Measurements from ENCODE around the gene OBI1.

OBI1 gene

DNA sequence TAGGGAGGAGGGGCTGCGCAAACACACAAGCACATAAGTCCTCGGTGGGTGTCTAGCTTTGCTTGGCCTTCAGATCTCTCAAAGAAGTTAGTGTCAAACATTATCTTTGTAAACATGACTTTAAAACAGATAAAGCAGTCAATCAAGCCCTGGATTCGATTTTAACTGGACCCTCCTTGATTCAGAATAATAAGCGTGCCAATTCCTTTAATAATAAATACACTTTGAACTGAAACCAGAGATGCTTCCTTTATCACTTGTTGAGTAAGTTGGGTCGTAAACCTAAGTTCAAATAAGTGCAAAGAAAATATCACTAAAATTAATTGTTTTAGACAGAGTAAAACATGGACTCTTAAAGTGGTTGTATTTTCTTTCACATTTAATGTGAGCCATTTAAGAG lies 86.5 kb downstream of the OBI1 start:
- DNase-seq = no peak

- DNase-seq = no peak
Observed at GRCh38 chr13:78569029-78569428, 89.9 kb downstream of the OBI1 start.

GRCh38 chr13:78566631-78567030 lies 92.3 kb downstream of the OBI1 start:
- DNase-seq = no peak
